ENCODE measurements around the gene EXOC3L1.

EXOC3L1 gene

GRCh38 chr16:67151431-67152097, 38.4 kb downstream of the EXOC3L1 start:
- Histone ChIP-seq H3K4me1 (ENCODE audit: control insufficient read depth in 2 of 2, insufficient read depth in 1 of 2, low read depth in 1 of 2, low read length in 2 of 2) (peaks cover 2 to 8% of the 10 kb centered on the region in 2 donors), H3K4me3 (ENCODE audit: low read length in 2 of 2) (peak overlapping the region in 1 of 2 donors; percentile 44), H2AK5ac (ENCODE audit: low read depth, low read length) (no peak overlapping the region), H4K91ac (ENCODE audit: low read depth, low read length, poor library complexity) (no peak overlapping the region), H3K9me3 (replicated peaks in 1 of 2; ENCODE audit: control insufficient read depth in 2 of 2, insufficient read depth in 1 of 2, low read depth in 1 of 2, low read length in 2 of 2) (peaks cover 0 to 7% of the 10 kb centered on the region in 2 donors), H4K8ac (ENCODE audit: low read depth, low read length) (no peak overlapping the region), H3K27ac (replicated peaks; ENCODE audit: low read length) (no peak overlapping the region), H2BK5ac (ENCODE audit: low read length) (peak overlapping the region; percentile 54), H3K18ac (ENCODE audit: low read length) (peak overlapping the region; percentile 76), H3K4ac (ENCODE audit: low read length) (no peak overlapping the region), H3K23ac (ENCODE audit: low read depth, low read length, poor library complexity) (peak overlapping the region; percentile 91), H2AFZ (ENCODE audit: low read length) (peak overlapping the region; percentile 95), H3K27me3 (ENCODE audit: control insufficient read depth in 3 of 3, insufficient read depth in 3 of 3, low read depth in 1 of 3, low read length in 3 of 3) (peaks cover 34 to 73% (median 51%) of the 10 kb centered on the region in 3 experiments), H3K79me1 (ENCODE audit: low read depth, low read length) (no peaks in the 10 kb centered on the region), H3K4me2 (ENCODE audit: insufficient read depth, low read length, poor library complexity, severe bottlenecking) (peak overlapping the region; percentile 89), H3K9ac (ENCODE audit: low read depth, low read length, poor library complexity) (peak overlapping the region; percentile 53), H2BK12ac (ENCODE audit: low read length) (no peak overlapping the region), H2BK15ac (ENCODE audit: low read length) (peak overlapping the region; percentile 89), H3K14ac (ENCODE audit: low read length) (peak overlapping the region; percentile 47), H3K36me3 (replicated peaks in 1 of 2; ENCODE audit: control insufficient read depth in 2 of 2, insufficient read depth in 2 of 2, low read length in 2 of 2) (peaks cover 10 to 21% of the 10 kb centered on the region in 2 donors), H2BK120ac (ENCODE audit: low read depth, low read length) (no peak overlapping the region)
- DNase-seq (ENCODE audit: low spot score) = no peak
- WGBS, 2 donors (ENCODE audit: extremely low coverage in 2 of 2, insufficient read length in 2 of 2, insufficient replicate concordance in 1 of 2) = no CpG with 5 or more reads among the region's 8 CpGs

GRCh38 chr16:67150833-67151396, 39.0 kb downstream of the EXOC3L1 start, which contains the start of gene B3GNT9:
B3GNT9 (minus strand) TSS chr16:67150998; CDS start chr16:67150485, 513 bp downstream.
- Histone ChIP-seq H3K4ac (ENCODE audit: low read length) (no peak within 1 kb of the TSS), H3K79me1 (ENCODE audit: low read depth, low read length) (no peaks in the 10 kb centered on the region), H3K18ac (ENCODE audit: low read length) (peak within 1 kb of the TSS; percentile 88), H4K91ac (ENCODE audit: low read depth, low read length, poor library complexity) (no peak within 1 kb of the TSS), H2BK120ac (ENCODE audit: low read depth, low read length) (peak within 1 kb of the TSS; percentile 47), H3K4me3 (ENCODE audit: low read length in 2 of 2) (peak within 1 kb of the TSS; percentile 44 to 84), H3K14ac (ENCODE audit: low read length) (peak within 1 kb of the TSS; percentile 71), H3K4me2 (ENCODE audit: insufficient read depth, low read length, poor library complexity, severe bottlenecking) (peak within 1 kb of the TSS; percentile 89), H3K9ac (ENCODE audit: low read depth, low read length, poor library complexity) (peak within 1 kb of the TSS; percentile 53), H2BK12ac (ENCODE audit: low read length) (no peak within 1 kb of the TSS), H3K23ac (ENCODE audit: low read depth, low read length, poor library complexity) (peak within 1 kb of the TSS; percentile 91), H2AK5ac (ENCODE audit: low read depth, low read length) (peak within 1 kb of the TSS; percentile 51), H3K9me3 (replicated peaks in 1 of 2; ENCODE audit: control insufficient read depth in 2 of 2, insufficient read depth in 1 of 2, low read depth in 1 of 2, low read length in 2 of 2) (peaks cover 0 to 7% of the 10 kb centered on the region in 2 donors), H2BK15ac (ENCODE audit: low read length) (peak within 1 kb of the TSS; percentile 89), H2AFZ (ENCODE audit: low read length) (peak within 1 kb of the TSS; percentile 95), H3K27ac (replicated peaks; ENCODE audit: low read length) (no peak within 1 kb of the TSS), H3K4me1 (ENCODE audit: control insufficient read depth in 2 of 2, insufficient read depth in 1 of 2, low read depth in 1 of 2, low read length in 2 of 2) (peaks cover 2 to 8% of the 10 kb centered on the region in 2 donors), H3K36me3 (replicated peaks in 1 of 2; ENCODE audit: control insufficient read depth in 2 of 2, insufficient read depth in 2 of 2, low read length in 2 of 2) (peaks cover 16 to 28% of the 10 kb centered on the region in 2 donors), H4K8ac (ENCODE audit: low read depth, low read length) (no peak within 1 kb of the TSS), H2BK5ac (ENCODE audit: low read length) (peak within 1 kb of the TSS; percentile 59), H3K27me3 (ENCODE audit: control insufficient read depth in 3 of 3, insufficient read depth in 3 of 3, low read depth in 1 of 3, low read length in 3 of 3) (peaks cover 28 to 66% (median 44%) of the 10 kb centered on the region in 3 experiments)
- WGBS, 2 donors (ENCODE audit: extremely low coverage in 2 of 2, insufficient read length in 2 of 2, insufficient replicate concordance in 1 of 2) = no CpG with 5 or more reads among the region's 34 CpGs
- DNase-seq (ENCODE audit: low spot score) = no peak

GRCh38 chr16:67150047-67150832, 39.7 kb downstream of the EXOC3L1 start:
- Histone ChIP-seq H2BK5ac (ENCODE audit: low read length) (peak overlapping the region; percentile 59), H2BK15ac (ENCODE audit: low read length) (peak overlapping the region; percentile 89), H3K27me3 (ENCODE audit: control insufficient read depth in 3 of 3, insufficient read depth in 3 of 3, low read depth in 1 of 3, low read length in 3 of 3) (peaks cover 23 to 59% (median 38%) of the 10 kb centered on the region in 3 experiments), H2BK12ac (ENCODE audit: low read length) (no peak overlapping the region), H3K4ac (ENCODE audit: low read length) (no peak overlapping the region), H3K9me3 (replicated peaks in 1 of 2; ENCODE audit: control insufficient read depth in 2 of 2, insufficient read depth in 1 of 2, low read depth in 1 of 2, low read length in 2 of 2) (peaks cover 0 to 7% of the 10 kb centered on the region in 2 donors), H2AK5ac (ENCODE audit: low read depth, low read length) (peak overlapping the region; percentile 51), H3K23ac (ENCODE audit: low read depth, low read length, poor library complexity) (peak overlapping the region; percentile 55), H2BK120ac (ENCODE audit: low read depth, low read length) (peak overlapping the region; percentile 47), H2AFZ (ENCODE audit: low read length) (peak overlapping the region; percentile 95), H3K18ac (ENCODE audit: low read length) (peak overlapping the region; percentile 88), H3K36me3 (replicated peaks in 1 of 2; ENCODE audit: control insufficient read depth in 2 of 2, insufficient read depth in 2 of 2, low read length in 2 of 2) (peaks cover 23 to 35% of the 10 kb centered on the region in 2 donors), H3K27ac (replicated peaks; ENCODE audit: low read length) (no peak overlapping the region), H3K4me3 (ENCODE audit: low read length in 2 of 2) (peak overlapping the region; percentile 44 to 84), H3K79me1 (ENCODE audit: low read depth, low read length) (no peaks in the 10 kb centered on the region), H3K4me1 (ENCODE audit: control insufficient read depth in 2 of 2, insufficient read depth in 1 of 2, low read depth in 1 of 2, low read length in 2 of 2) (peaks cover 2 to 4% of the 10 kb centered on the region in 2 donors), H3K4me2 (ENCODE audit: insufficient read depth, low read length, poor library complexity, severe bottlenecking) (peak overlapping the region; percentile 89), H3K14ac (ENCODE audit: low read length) (peak overlapping the region; percentile 71), H3K9ac (ENCODE audit: low read depth, low read length, poor library complexity) (peak overlapping the region; percentile 53), H4K91ac (ENCODE audit: low read depth, low read length, poor library complexity) (no peak overlapping the region), H4K8ac (ENCODE audit: low read depth, low read length) (no peak overlapping the region)
- no peak for DNase-seq (ENCODE audit: low spot score)
- WGBS, 2 donors (ENCODE audit: extremely low coverage in 2 of 2, insufficient read length in 2 of 2, insufficient replicate concordance in 1 of 2) = no CpG with 5 or more reads among the region's 94 CpGs

Measured in neuronal stem cell (in vitro differentiated cells).